MM.1S (cell line): ENCODE measurements around the gene PRSS21.

Experiments used
- DNase-seq: peaks from one replicate; pipeline ENCODE4 v3.0.0-alpha.2; 2015
- H2AFZ ChIP-seq: fragments of 300-600 bp; sonication (generic); 2 replicates; pipeline ENCODE4 v1.6.0; 2016; ENCODE audit warnings: antibody characterized with exemption, low read length
- H3F3A ChIP-seq: fragments of 300-600 bp; sonication (generic); 2 replicates; pipeline ENCODE4 v1.6.1; 2016; ENCODE audit warnings: mild to moderate bottlenecking, antibody characterized with exemption, low read length, moderate library complexity, mixed read lengths; ENCODE audit not compliant: insufficient read depth
- H3K27ac ChIP-seq: fragments of 300-600 bp; sonication (generic); 2 replicates; pipeline ENCODE4 v1.5.1; 2016; ENCODE audit warnings: mild to moderate bottlenecking, low read length
- H3K27me3 ChIP-seq: fragments of 300-600 bp; sonication (generic); replicated peaks from 2 replicates; pipeline ENCODE4 v1.6.0; 2016; ENCODE audit warnings: low read length; ENCODE audit not compliant: insufficient read depth
- H3K36me3 ChIP-seq: fragments of 300-600 bp; sonication (generic); replicated peaks from 2 replicates; pipeline ENCODE4 v1.6.1; 2016; ENCODE audit warnings: mild to moderate bottlenecking, low read length, mixed read lengths; ENCODE audit not compliant: insufficient read depth
- H3K4me1 ChIP-seq: fragments of 300-600 bp; sonication (generic); 2 replicates; pipeline ENCODE4 v1.6.1; 2016; ENCODE audit warnings: low read length, mixed read lengths
- H3K4me2 ChIP-seq: fragments of 300-600 bp; sonication (generic); 2 replicates; pipeline ENCODE4 v1.6.0; 2016; ENCODE audit warnings: low read depth, low read length
- H3K4me3 ChIP-seq: fragments of 300-600 bp; sonication (generic); 2 replicates; pipeline ENCODE4 v1.5.1; 2016; ENCODE audit warnings: low read length, mixed read lengths
- H3K79me2 ChIP-seq: fragments of 300-600 bp; sonication (generic); 2 replicates; pipeline ENCODE4 v1.6.1; 2016; ENCODE audit warnings: mixed run types, low read length, mixed read lengths
- H3K9ac ChIP-seq: fragments of 300-600 bp; sonication (generic); 2 replicates; pipeline ENCODE4 v1.6.1; 2016; ENCODE audit warnings: low read length, mixed read lengths
- H3K9me2 ChIP-seq: fragments of 300-600 bp; sonication (generic); replicated peaks from 2 replicates; pipeline ENCODE4 v1.6.1; 2016; ENCODE audit warnings: mild to moderate bottlenecking, low read length, mixed read lengths; ENCODE audit not compliant: insufficient read depth
- H3K9me3 ChIP-seq: fragments of 300-600 bp; sonication (generic); replicated peaks from 2 replicates; pipeline ENCODE4 v1.6.1; 2016; ENCODE audit warnings: mild to moderate bottlenecking, low read length, mixed read lengths; ENCODE audit not compliant: insufficient read depth
- H4K20me1 ChIP-seq: fragments of 300-600 bp; sonication (generic); 2 replicates; pipeline ENCODE4 v1.6.1; 2016; ENCODE audit warnings: mild to moderate bottlenecking, low read length, moderate library complexity, mixed read lengths; ENCODE audit not compliant: insufficient read depth
- EZH2 ChIP-seq: fragments of 300-600 bp; sonication (generic); optimal IDR thresholded peaks from 2 replicates; pipeline ENCODE3; 2017; ENCODE audit warnings: low read depth, mild to moderate bottlenecking, antibody characterized with exemption, low read length, mixed read lengths
- EZH2phosphoT487 ChIP-seq: fragments of 300-600 bp; sonication (generic); IDR thresholded peaks from 2 replicates; pipeline ENCODE4 v1.6.1; 2018; ENCODE audit warnings: antibody characterized with exemption, low read length
- TF ChIP-seq, protein P1 (sequence below): fragments of 300-600 bp; sonication (generic); IDR thresholded peaks from 2 replicates; pipeline ENCODE4 v1.5.1; 2016; ENCODE audit warnings: antibody characterized with exemption, low read length, mixed read lengths

The PRSS21 gene

GRCh38 chr16:2829501-2830354, 12.7 kb downstream of the PRSS21 start, which contains the start of gene ZG16B:
Gene ZG16B (plus strand): TSS chr16:2830303. CDS start chr16:2830442, 139 bp downstream.
- Histone ChIP-seq H4K20me1 (no peaks in the 10 kb centered on the region), H3K9ac (no peak within 1 kb of the TSS), H2AFZ (no peak within 1 kb of the TSS), H3K9me3 (no peaks in the 10 kb centered on the region), H3K27ac (no peak within 1 kb of the TSS), H3K36me3 (no peaks in the 10 kb centered on the region), H3K4me1 (no peaks in the 10 kb centered on the region), H3K27me3 (peaks cover 91% of the 10 kb centered on the region), H3K79me2 (no peaks in the 10 kb centered on the region), H3K4me2 (no peak within 1 kb of the TSS), H3K9me2 (no peaks in the 10 kb centered on the region), H3K4me3 (no peak within 1 kb of the TSS), H3F3A (no peaks in the 10 kb centered on the region)
- DNase-seq = no peak
- TF ChIP-seq EZH2 = no peak
- TF ChIP-seq, protein P1, sequence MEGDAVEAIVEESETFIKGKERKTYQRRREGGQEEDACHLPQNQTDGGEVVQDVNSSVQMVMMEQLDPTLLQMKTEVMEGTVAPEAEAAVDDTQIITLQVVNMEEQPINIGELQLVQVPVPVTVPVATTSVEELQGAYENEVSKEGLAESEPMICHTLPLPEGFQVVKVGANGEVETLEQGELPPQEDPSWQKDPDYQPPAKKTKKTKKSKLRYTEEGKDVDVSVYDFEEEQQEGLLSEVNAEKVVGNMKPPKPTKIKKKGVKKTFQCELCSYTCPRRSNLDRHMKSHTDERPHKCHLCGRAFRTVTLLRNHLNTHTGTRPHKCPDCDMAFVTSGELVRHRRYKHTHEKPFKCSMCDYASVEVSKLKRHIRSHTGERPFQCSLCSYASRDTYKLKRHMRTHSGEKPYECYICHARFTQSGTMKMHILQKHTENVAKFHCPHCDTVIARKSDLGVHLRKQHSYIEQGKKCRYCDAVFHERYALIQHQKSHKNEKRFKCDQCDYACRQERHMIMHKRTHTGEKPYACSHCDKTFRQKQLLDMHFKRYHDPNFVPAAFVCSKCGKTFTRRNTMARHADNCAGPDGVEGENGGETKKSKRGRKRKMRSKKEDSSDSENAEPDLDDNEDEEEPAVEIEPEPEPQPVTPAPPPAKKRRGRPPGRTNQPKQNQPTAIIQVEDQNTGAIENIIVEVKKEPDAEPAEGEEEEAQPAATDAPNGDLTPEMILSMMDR = no peak
- no peak for TF ChIP-seq EZH2phosphoT487

GRCh38 chr16:2830355-2830695, 13.3 kb downstream of the PRSS21 start:
- H3K4me1 ChIP-seq = no peaks in the 10 kb centered on the region
- no peak for DNase-seq
- no peaks in the 10 kb centered on the region for H3F3A ChIP-seq
- H3K9me3 ChIP-seq = no peaks in the 10 kb centered on the region
- no peaks in the 10 kb centered on the region for H4K20me1 ChIP-seq
- H2AFZ ChIP-seq = no peak overlapping the region
- H3K9me2 ChIP-seq = no peaks in the 10 kb centered on the region
- no peak overlapping the region for H3K4me3 ChIP-seq
- peaks cover 86% of the 10 kb centered on the region for H3K27me3 ChIP-seq
- no peaks in the 10 kb centered on the region for H3K79me2 ChIP-seq
- H3K9ac ChIP-seq = no peak overlapping the region
- no peak overlapping the region for H3K4me2 ChIP-seq
- H3K36me3 ChIP-seq = no peaks in the 10 kb centered on the region
- H3K27ac ChIP-seq = no peak overlapping the region
- TF ChIP-seq EZH2 (no peak), EZH2phosphoT487 (no peak)
- TF ChIP-seq, protein P1 = no peak

DNA sequence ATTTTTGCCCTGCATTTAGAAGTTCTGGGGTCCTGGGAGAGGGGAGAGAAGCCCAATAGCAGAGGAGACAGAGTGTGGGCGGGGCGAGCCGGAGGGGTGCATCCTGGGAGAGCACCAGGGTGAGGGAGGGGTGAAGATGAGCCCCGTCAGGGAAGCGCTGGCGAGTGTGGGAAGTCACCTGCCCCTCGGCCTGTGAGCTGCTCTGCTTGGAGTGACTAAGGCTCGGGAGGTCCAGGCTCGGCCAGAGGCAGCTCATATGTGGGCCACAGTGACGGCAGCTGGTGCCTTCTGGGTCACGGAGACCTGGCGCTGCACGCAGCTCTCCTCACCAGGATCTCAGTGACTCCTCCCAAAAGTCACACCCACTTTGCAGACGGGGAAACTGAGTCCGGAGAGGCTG, 14.2 kb downstream of the PRSS21 start:
- Histone ChIP-seq H3K27ac (no peak overlapping the region), H3K9me2 (no peaks in the 10 kb centered on the region), H3K4me2 (no peak overlapping the region), H3K4me3 (no peak overlapping the region), H3K36me3 (no peaks in the 10 kb centered on the region), H3K9ac (no peak overlapping the region), H3K4me1 (no peaks in the 10 kb centered on the region), H2AFZ (no peak overlapping the region), H3K9me3 (no peaks in the 10 kb centered on the region), H3F3A (no peaks in the 10 kb centered on the region), H4K20me1 (no peaks in the 10 kb centered on the region), H3K27me3 (peaks cover 86% of the 10 kb centered on the region), H3K79me2 (no peaks in the 10 kb centered on the region)
- DNase-seq = no peak
- TF ChIP-seq EZH2 (no peak), EZH2phosphoT487 (no peak)
- TF ChIP-seq, protein P1 = no peak
